WERI-Rb-1 (cell line): ENCODE data around the gene AIM2.

Source experiments
- DNase-seq: peaks from one replicate; pipeline ENCODE4 v3.0.0-alpha.2; 2020
- H3K27ac ChIP-seq: fragments of 250-450 bp; sonication (Bioruptor Pico); 2 replicates; pipeline ENCODE4 v1.5.1; 2020; ENCODE audit warnings: mild to moderate bottlenecking, moderate library complexity
- H3K27me3 ChIP-seq: fragments of 250-450 bp; sonication (Bioruptor Pico); 2 replicates; pipeline ENCODE4 v1.5.1; 2021; ENCODE audit warnings: mild to moderate bottlenecking, low read depth, moderate library complexity; ENCODE audit not compliant: insufficient read depth, severe bottlenecking
- H3K36me3 ChIP-seq: fragments of 250-450 bp; sonication (Bioruptor Pico); 2 replicates; pipeline ENCODE4 v1.5.1; 2020; ENCODE audit warnings: mild to moderate bottlenecking, moderate library complexity
- H3K4me3 ChIP-seq: 2 replicates; pipeline ENCODE4 v1.5.1; 2011; ENCODE audit warnings: low read depth, mild to moderate bottlenecking, control low read depth, low read length
- H3K9me3 ChIP-seq: fragments of 250-450 bp; sonication (Bioruptor Pico); 2 replicates; pipeline ENCODE4 v1.5.1; 2021; ENCODE audit warnings: mild to moderate bottlenecking, moderate library complexity; ENCODE audit not compliant: severe bottlenecking
- CTCF ChIP-seq: IDR thresholded peaks from 2 replicates; pipeline ENCODE4 v1.5.1; 2011; ENCODE audit warnings: low read depth, mild to moderate bottlenecking, control low read depth, inconsistent platforms, low read length

AIM2 gene

DNA sequence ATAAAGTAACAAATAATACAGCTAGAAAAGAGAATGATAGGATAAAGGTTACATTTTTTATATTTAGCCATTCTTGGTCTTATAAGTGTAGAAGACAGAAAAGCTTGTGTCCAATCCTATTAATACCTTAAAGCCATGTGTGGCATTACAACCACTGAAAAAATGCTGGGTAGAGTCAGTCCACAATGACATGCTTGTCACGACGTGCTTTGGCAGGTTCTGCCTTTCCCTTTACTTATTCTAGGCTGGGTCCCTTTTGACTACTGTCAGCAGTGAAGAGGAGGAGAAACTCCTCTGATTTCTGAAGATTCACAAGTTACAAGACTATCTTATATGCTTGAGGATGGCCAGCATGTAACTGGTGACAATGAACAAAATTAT lies 14.6 kb upstream of the AIM2 start:
- no peak for DNase-seq
- Histone ChIP-seq H3K27me3 (peaks cover 64% of the 10 kb centered on the region), H3K4me3 (no peak overlapping the region), H3K9me3 (no peaks in the 10 kb centered on the region), H3K27ac (no peak overlapping the region), H3K36me3 (no peaks in the 10 kb centered on the region)
- no peak for TF ChIP-seq CTCF

- Histone ChIP-seq H3K4me3 (no peak overlapping the region), H3K36me3 (no peaks in the 10 kb centered on the region), H3K27me3 (peaks cover 64% of the 10 kb centered on the region), H3K27ac (no peak overlapping the region), H3K9me3 (no peaks in the 10 kb centered on the region)
- TF ChIP-seq CTCF = no peak
- DNase-seq = no peak
Measured at GRCh38 chr1:159090286-159091179, 14.0 kb upstream of the AIM2 start.

DNA sequence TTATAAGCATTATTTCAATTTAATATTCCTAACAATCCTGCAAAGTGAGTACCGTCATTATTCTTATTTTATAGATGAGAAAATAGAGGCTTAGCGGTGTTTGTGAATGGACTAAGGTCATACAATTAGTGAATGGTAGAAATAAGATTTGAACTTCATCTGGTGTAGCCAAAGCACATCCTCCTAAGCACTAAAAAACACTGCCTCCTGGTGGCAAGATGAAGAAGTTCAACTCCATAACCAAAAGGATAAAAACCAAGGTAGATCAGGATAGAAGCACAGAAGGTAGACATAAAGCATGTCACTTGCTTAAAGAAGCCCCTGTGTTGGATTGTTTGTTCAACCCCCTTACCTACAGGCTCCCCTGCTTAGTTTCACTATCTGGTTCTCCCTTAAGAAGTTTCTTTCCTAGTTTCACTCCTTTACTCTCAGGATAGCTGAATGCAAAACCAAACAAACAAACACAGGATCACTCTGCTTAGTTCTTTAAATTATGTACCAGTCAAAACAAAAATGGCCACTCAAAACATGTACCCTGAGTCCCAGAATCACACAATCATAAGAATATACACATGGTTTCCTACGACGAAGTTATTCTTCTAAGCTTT lies 12.7 kb upstream of the AIM2 start:
- H3K36me3 ChIP-seq = no peaks in the 10 kb centered on the region
- peak; percentile 55; the same call in 1 of the 2 replicates for TF ChIP-seq CTCF
- H3K4me3 ChIP-seq = no peak overlapping the region
- H3K27ac ChIP-seq = no peak overlapping the region
- H3K9me3 ChIP-seq = no peaks in the 10 kb centered on the region
- DNase-seq = no peak
- peaks cover 64% of the 10 kb centered on the region for H3K27me3 ChIP-seq

DNA sequence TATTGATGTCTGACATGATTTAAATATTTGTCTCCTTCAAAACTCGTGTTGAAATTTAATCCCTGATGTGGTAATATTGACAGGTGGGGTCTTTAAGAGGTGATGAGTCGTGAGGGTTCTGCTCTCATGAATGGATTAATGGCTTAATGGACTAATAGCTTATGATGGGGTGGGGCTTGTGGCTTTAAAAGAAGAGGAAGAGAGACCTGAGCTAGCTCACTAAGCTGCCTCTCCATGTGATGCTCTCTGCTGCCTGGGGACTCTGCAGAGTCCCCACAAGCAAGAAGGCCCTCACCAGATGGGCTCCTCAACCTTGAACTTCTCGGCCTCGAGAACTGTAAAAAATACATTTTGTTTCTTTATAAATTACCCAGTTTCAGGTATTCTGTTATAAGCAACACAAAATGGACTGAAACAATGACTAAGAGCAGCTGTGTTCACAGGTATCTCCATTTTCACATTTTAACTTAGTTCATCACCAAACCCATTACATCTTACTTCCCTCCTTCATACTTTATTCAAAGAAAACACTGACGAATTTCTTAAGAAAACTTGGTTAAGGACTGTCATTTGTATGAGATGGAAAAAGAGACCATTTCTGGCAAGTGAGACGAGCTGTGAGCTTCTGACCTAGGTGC lies 12.1 kb upstream of the AIM2 start:
- Histone ChIP-seq H3K27me3 (peaks cover 66% of the 10 kb centered on the region), H3K36me3 (no peaks in the 10 kb centered on the region), H3K9me3 (no peaks in the 10 kb centered on the region), H3K4me3 (no peak overlapping the region), H3K27ac (no peak overlapping the region)
- no peak for TF ChIP-seq CTCF
- no peak for DNase-seq

DNA sequence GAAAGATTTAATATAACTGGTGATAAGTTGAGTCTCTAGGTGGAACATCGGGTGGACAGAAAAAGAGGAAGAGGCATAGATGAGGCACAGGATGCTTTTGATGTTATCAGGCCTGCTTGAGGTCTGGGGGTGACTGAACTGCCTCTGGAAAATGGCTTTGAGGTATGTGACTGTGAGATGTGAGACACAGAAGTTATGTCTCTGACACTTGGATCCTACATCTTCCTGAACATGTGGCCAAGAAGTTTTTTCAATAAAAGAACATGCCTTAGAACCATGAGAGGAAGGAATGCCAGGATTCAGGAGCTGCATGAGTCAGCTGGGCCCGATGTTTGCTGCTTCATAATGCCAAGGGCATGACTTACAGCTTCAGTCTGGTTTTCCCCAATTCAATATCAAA lies 11.5 kb upstream of the AIM2 start:
- H3K27me3 ChIP-seq = peaks cover 66% of the 10 kb centered on the region
- H3K9me3 ChIP-seq = no peaks in the 10 kb centered on the region
- no peak for DNase-seq
- no peak for TF ChIP-seq CTCF
- no peaks in the 10 kb centered on the region for H3K36me3 ChIP-seq
- no peak overlapping the region for H3K4me3 ChIP-seq
- H3K27ac ChIP-seq = no peak overlapping the region
